Stimulated activated CD8-positive, alpha-beta memory T cell treated with anti-CD3 and anti-CD28 coated beads, Interleukin-12 subunit alpha, Interleukin-12 subunit beta, amount 100 ng/mL, for 24 hours (primary cell): ENCODE measurements around the gene TNNI3.
"Not testable (repeated sequence)": the region's sequence is repeated elsewhere in the genome, so short reads cannot be mapped to it uniquely, and the experiment has no call there.

Experiments used
- DNase-seq: peaks from one replicate; pipeline ENCODE4 v3.0.0-alpha.2; 2020; ENCODE audit errors: extremely low read depth

Gene TNNI3

GRCh38 chr19:55173186-55173713 lies 15.7 kb upstream of the TNNI3 start:
- no peak for DNase-seq

DNA sequence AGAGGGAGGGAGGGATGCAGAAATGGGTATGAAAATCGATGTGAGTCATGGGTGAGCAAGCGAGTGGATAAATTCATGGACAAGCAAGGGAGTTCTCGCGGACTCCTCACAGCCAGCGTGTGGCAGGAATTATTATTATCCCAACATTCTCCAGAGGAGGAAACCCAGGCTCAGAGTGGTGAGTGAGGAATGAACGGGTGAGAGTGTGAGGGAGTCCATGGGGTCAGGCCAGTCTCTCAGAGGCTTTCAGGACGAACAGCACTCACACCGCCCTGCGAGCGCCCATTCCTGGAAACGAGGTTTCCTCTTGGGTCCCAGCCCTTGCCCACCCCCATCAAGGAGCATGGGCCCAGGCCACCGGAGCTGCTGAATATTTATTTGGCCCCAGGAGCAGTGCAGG lies 15.2 kb upstream of the TNNI3 start:
- DNase-seq = no peak

DNA sequence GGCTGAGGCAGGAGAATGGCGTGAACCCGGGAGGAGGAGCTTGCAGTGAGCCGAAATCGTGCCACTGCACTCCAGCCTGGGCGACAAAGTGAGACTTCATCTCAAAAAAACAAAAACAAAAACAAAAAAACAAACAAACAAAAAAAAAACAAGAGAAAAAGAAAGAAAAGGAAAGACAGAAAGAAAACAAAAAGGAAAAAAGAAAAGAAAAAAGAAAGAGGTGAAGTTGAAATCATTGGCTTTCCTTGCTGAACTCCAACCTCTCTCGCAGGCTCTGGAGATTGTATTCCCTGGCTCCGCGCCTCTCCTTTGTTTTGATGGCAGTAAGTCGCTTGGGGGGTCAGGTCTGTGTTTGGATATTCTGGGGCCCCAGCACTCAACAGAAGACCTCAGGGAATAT lies 14.8 kb upstream of the TNNI3 start:
- not testable (repeated sequence) for DNase-seq

DNA sequence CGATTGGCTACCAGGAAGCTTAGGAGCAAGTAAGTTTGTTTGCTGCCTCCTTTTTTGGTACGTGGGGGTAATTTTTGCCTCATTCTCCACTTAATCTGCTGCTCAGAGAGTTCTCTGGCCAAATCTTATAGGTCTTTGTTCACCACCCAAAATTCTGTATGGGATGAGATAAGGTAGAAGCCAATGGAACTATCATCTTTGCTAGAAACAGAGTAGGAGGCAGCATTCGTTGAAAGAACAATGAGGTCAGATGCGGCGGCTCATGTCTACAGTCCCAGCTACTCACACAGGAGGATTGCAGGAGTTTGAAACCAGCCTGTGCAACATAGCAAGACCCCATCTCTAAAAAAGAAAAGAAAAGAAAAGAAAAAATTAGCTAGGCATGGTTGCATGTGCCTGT lies 13.9 kb upstream of the TNNI3 start:
- no peak for DNase-seq

DNA sequence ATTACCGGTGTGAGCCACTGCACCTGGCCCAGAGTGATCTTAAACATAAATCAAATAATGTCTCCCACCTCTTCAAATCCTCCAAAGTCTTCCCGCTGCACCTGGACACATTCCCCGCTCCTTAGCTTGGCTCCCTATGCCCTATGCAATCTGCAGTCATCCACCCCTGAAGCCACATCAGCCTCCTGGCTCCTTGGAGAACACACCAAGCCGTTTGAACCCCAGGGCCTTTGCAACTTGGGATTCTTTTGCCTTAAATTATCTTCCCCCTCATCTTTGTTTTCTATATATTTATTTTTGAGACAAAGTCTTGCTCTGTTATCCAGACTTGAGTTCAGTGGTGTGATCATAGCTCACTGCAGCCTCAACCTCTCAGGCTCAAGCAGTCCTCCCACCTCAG lies 11.6 kb upstream of the TNNI3 start:
- DNase-seq = no peak

DNA sequence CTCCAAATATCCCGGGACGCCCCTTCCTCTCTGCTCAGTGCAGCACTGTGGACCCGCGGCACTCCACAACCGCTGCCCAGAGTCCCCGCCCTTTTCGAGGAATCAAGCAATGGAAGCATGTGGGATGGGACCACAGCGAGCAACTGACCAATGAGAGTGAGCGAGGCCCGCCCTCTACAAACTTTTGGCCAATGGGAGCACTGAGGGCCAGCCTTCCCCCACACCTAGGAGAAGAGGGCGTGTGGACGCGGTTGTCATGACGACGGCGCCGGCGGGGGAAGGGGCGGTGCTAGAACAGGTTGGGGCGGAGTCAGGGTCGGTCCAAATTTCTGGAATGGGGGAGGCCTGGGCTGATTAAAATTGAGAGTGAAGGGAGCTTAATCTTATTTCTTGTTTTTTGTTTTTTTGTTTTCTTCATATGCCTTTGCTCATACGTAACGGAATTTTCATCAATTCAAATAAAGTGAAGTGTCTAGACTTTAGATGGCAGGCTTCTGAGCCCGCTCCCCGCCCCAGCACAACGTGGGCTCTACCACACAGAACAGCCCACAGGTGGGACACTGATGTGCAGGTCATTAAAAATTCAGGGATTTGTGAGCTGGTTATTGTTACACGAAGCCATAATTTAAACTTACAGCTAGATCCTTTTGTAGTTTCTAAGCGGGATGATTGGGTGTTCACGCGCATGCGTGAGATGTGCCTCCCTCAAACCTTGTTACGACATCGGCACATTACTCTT lies 9.2 kb upstream of the TNNI3 start, which contains the start of gene DNAAF3:
TSS of gene DNAAF3 (minus strand) at position 84 of the 739 bp plus-strand sequence. CDS start 200 bp downstream, outside the sequence.
- peak; percentile 43 for DNase-seq

- DNase-seq = no peak
Measured at GRCh38 chr19:55165952-55166529, 8.5 kb upstream of the TNNI3 start.

GRCh38 chr19:55161571-55162322 lies 4.2 kb upstream of the TNNI3 start:
- no peak for DNase-seq

GRCh38 chr19:55160986-55161365 lies 3.4 kb upstream of the TNNI3 start:
- DNase-seq = no peak

- peak; percentile 67 for DNase-seq
Measured at GRCh38 chr19:55160128-55160985, 2.8 kb upstream of the TNNI3 start.

GRCh38 chr19:55158848-55159749 lies 1.6 kb upstream of the TNNI3 start:
- DNase-seq = no peak

DNA sequence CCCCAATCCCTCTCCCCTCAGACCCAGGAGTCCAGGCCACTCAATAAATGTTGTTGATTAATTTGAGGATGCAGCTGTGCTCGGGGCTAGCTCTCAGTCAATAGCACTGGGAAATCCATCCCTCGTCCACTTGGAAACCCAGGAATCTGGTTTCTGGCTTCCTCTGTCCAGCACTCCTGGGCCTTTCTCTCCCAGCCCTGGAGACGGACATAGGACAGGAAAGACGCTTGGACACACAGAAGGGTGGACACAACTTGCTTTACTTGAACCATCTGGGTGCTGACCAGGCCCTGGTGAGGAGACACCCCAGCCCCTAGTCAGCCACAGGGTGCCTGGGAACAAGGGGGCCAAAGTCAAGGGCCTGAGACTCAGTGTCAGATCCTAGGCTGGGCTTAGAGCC lies 891 bp upstream of the TNNI3 start:
- no peak for DNase-seq

- no peak for DNase-seq
Measured at GRCh38 chr19:55156202-55157063, 1.1 kb downstream of the TNNI3 start.

GRCh38 chr19:55155784-55156183 lies 1.7 kb downstream of the TNNI3 start:
- DNase-seq = not testable (repeated sequence)

- DNase-seq = no peak
Measured at GRCh38 chr19:55153652-55154264, 3.8 kb downstream of the TNNI3 start.

DNA sequence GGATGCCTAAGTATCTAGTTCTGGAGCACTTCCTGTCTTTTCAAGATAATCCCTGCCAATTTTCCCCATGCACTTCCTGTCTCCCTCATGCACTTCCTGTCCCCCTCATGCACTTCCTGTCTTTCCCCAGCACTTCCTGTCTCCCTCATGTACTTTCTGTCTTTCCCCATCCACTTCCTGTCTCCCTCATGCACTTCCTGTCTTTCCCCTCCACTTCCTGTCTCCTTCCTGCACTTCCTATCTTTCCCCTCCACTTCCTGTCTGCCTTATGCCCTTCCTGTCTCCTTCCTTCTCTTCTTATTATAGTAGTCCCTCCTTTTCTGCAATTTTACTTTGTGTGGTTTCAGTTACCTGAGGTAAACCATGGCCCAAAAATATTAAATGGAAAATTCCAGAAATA lies 5.5 kb downstream of the TNNI3 start:
- no peak for DNase-seq

GRCh38 chr19:55149078-55150003 lies 8.2 kb downstream of the TNNI3 start, which contains the start of gene TNNT1:
TSS of gene TNNT1 (minus strand) at chr19:55149206. CDS start at chr19:55147157, 2,049 bp downstream.
- no peak for DNase-seq
